Calu3 (cell line): Measurements from ENCODE around the gene CFAP61. TPM values are rescaled to one million over a fixed set of nuclear protein-coding genes. Genes with fewer than 3 reads are reported as not detected.

Experiments used
- BruUV-seq: library from RNA; stranded (reverse); fragments of 400-500 nt; replicated peaks from 2 replicates; lab custom pipeline; 2021; lab: Mats Ljungman, UMichigan
- CTCF ChIA-PET: fragments of 300-600 bp; sonication (Branson Sonifier 250); formaldehyde crosslinking; loops from one replicate; lab custom pipeline; 2022; ENCODE audit warnings: antibody characterized with exemption; lab: Charles Lee
- DNase-seq: peaks from one replicate; pipeline ENCODE4 v3.0.0; 2022
- H3K27ac Mint-ChIP-seq: one replicate; pipeline ENCODE4 v1.8.0; 2022; ENCODE audit warnings: mixed read lengths; ENCODE audit not compliant: unreplicated experiment
- H3K27me3 Mint-ChIP-seq: one replicate; pipeline ENCODE4 v1.8.0; 2022; ENCODE audit warnings: mixed read lengths; ENCODE audit not compliant: unreplicated experiment
- H3K36me3 Mint-ChIP-seq: one replicate; pipeline ENCODE4 v1.8.0; 2022; ENCODE audit warnings: mild to moderate bottlenecking, moderate library complexity, mixed read lengths; ENCODE audit not compliant: insufficient read depth, unreplicated experiment
- H3K4me1 Mint-ChIP-seq: one replicate; pipeline ENCODE4 v1.8.0; 2022; ENCODE audit warnings: mild to moderate bottlenecking, low read depth, mixed read lengths; ENCODE audit not compliant: unreplicated experiment
- H3K4me3 Mint-ChIP-seq: one replicate; pipeline ENCODE4 v1.8.0; 2022; ENCODE audit warnings: mild to moderate bottlenecking, low read depth, moderate library complexity, mixed read lengths; ENCODE audit not compliant: unreplicated experiment
- H3K9me3 Mint-ChIP-seq: one replicate; pipeline ENCODE4 v1.8.0; 2022; ENCODE audit warnings: low read depth, mixed read lengths; ENCODE audit not compliant: unreplicated experiment
- intact Hi-C: fragments of 100-400 bp; cut with micrococcal nuclease; formaldehyde crosslinking; loops from one replicate; pipeline ENCODE4 v1.10.0; 2022; ENCODE audit not compliant: unreplicated experiment
- total RNA-seq: library from RNA; stranded (reverse); gene quantifications from 2 replicates; pipeline ENCODE4 v1.2.3, GENCODE V29; 2022
- TF ChIP-seq, protein P1 (sequence below): fragments of 200-600 bp; IDR thresholded peaks from one replicate; pipeline ENCODE4 v1.8.0; 2022; ENCODE audit warnings: antibody characterized with exemption; ENCODE audit not compliant: unreplicated experiment

CFAP61 gene
- total RNA-seq, 1 experiment from 2014 or later = not detected

DNA sequence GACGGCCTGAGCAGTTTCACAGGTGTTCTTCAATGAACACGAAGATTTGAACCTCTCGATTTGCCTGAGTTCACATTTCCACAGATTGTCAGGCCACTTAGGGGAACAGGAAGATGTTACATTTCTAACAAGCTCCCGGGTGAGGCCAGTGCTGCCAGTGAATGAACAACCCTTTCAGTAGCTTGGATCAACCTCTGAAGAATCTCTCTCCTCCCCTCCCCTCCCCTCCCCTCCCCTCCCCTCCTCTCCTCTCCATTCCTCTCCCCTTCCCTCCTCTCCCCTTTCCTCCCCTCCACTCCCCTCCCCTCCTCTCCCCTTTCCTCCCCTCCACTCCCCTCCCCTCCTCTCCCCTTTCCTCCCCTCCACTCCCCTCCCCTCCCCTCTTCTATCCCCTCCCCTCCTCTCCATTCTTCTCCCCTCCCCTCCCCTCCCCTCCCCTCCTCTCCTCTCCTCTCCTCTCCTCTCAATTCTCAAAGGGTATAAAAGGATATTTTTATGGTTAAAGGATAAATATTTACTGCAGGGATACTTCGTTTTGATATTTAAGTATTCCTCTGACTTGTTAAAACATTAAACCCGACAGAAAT, 201.5 kb downstream of the CFAP61 start:
- Mint-ChIP-seq H3K4me1 (no peaks in the 10 kb centered on the region), H3K36me3 (no peaks in the 10 kb centered on the region), H3K9me3 (no peaks in the 10 kb centered on the region), H3K4me3 (no peak overlapping the region), H3K27ac (no peak overlapping the region), H3K27me3 (peaks cover 15% of the 10 kb centered on the region)
- intact Hi-C loops = no loop called here
- CTCF ChIA-PET = no interaction called here
- TF ChIP-seq, protein P1, sequence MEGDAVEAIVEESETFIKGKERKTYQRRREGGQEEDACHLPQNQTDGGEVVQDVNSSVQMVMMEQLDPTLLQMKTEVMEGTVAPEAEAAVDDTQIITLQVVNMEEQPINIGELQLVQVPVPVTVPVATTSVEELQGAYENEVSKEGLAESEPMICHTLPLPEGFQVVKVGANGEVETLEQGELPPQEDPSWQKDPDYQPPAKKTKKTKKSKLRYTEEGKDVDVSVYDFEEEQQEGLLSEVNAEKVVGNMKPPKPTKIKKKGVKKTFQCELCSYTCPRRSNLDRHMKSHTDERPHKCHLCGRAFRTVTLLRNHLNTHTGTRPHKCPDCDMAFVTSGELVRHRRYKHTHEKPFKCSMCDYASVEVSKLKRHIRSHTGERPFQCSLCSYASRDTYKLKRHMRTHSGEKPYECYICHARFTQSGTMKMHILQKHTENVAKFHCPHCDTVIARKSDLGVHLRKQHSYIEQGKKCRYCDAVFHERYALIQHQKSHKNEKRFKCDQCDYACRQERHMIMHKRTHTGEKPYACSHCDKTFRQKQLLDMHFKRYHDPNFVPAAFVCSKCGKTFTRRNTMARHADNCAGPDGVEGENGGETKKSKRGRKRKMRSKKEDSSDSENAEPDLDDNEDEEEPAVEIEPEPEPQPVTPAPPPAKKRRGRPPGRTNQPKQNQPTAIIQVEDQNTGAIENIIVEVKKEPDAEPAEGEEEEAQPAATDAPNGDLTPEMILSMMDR = no peak
- no TSS peak for BruUV-seq
- DNase-seq = no peak

- H3K4me3 Mint-ChIP-seq = no peak overlapping the region
- H3K36me3 Mint-ChIP-seq = no peaks in the 10 kb centered on the region
- TF ChIP-seq, protein P1 = no peak
- no peak overlapping the region for H3K27ac Mint-ChIP-seq
- no peaks in the 10 kb centered on the region for H3K9me3 Mint-ChIP-seq
- intact Hi-C loops = no loop called here
- no peaks in the 10 kb centered on the region for H3K4me1 Mint-ChIP-seq
- peaks cover 15% of the 10 kb centered on the region for H3K27me3 Mint-ChIP-seq
- no TSS peak for BruUV-seq
- CTCF ChIA-PET = no interaction called here
- no peak for DNase-seq
Observed at GRCh38 chr20:20255099-20255498, 202.8 kb downstream of the CFAP61 start.

DNA sequence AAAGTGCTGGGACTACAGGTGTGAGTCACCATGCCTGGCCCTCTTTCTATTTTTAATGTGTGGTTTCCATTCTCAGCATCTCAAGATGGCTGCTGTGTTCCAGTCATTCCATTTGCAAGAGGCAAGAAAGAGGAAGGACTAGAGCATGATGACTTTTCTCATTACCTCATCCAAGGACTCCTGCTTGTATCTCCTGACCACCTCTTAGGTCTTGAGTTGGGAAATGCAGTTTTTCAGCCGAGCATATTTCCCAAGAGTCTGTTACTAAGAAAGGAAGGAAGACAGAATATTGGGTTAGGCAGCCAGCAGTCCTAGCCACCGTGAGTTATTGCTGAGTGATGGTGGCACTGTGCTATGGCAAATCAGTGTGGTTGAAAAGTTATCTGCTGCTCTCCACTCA, 207.2 kb downstream of the CFAP61 start:
- no peak overlapping the region for H3K4me3 Mint-ChIP-seq
- H3K9me3 Mint-ChIP-seq = no peaks in the 10 kb centered on the region
- no peak overlapping the region for H3K27ac Mint-ChIP-seq
- TF ChIP-seq, protein P1 = no peak
- CTCF ChIA-PET = no interaction called here
- no peak for DNase-seq
- no TSS peak for BruUV-seq
- H3K27me3 Mint-ChIP-seq = peaks cover 12% of the 10 kb centered on the region
- no peaks in the 10 kb centered on the region for H3K4me1 Mint-ChIP-seq
- intact Hi-C loops = no loop called here
- no peaks in the 10 kb centered on the region for H3K36me3 Mint-ChIP-seq

DNA sequence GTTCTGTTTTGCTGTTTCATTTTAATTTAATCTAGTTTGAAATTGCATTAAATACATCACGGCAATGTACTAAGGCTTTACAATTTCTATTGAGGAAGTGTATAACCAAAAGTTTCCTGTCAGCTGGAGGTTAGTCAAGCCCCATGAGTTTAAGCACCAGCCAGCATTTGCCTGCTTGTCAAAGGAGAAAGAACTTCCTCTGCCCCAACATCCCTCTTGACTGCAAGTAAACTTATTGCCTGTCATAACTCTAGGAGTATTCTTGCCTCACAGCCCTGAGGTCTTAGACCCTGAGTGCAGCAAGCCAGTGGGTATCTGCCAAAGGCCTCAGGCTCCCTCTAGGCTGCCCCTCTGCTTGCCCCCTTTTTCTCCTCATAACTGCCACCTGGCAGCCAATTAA, 208.8 kb downstream of the CFAP61 start:
- H3K27me3 Mint-ChIP-seq = no peaks in the 10 kb centered on the region
- no peaks in the 10 kb centered on the region for H3K4me1 Mint-ChIP-seq
- intact Hi-C loops = no loop called here
- H3K27ac Mint-ChIP-seq = no peak overlapping the region
- H3K9me3 Mint-ChIP-seq = no peaks in the 10 kb centered on the region
- CTCF ChIA-PET = no interaction called here
- H3K36me3 Mint-ChIP-seq = no peaks in the 10 kb centered on the region
- TF ChIP-seq, protein P1 = no peak
- DNase-seq = no peak
- no peak overlapping the region for H3K4me3 Mint-ChIP-seq
- no TSS peak for BruUV-seq
